Measurements from ENCODE around the gene ITCH. TPM values are rescaled to one million over a fixed set of nuclear protein-coding genes. Genes with fewer than 3 reads are reported as not detected.

Gene ITCH
- total RNA-seq, 2 experiments from 2014 or later = 42.3 to 45.2 TPM

DNA sequence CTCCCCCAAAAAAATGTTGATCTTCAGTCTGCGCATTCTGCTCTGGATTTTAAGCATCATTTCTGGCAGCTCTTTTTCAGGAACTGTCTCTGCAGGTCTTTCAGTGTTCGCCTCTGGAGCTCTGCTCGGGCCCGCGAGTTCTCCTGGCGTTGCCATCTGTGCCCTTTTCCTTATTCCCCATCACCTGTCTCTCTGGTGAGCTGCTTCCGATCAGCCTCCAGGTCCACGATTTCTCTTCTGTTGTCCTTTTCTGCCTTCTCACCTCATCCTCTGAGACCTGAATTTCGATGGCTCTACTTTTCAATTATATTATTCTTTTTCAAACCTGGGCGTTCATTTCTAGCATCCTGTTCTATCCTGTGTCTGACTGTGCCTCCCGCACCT lies 194.9 kb downstream of the ITCH start:
- no peaks in the 10 kb centered on the region for H3K27me3 Mint-ChIP-seq
- H3K4me1 Mint-ChIP-seq (ENCODE audit: low read depth) = peaks cover 16% of the 10 kb centered on the region
- CTCF ChIA-PET = interaction anchor here (0.5 to 2.0 kb wide), 6 partner anchors 18 to 310 kb away, joined by 3 to 12 read pairs (median 7); no protein-coding TSS in a partner anchor
- DNase-seq = no peak
- POLR2A ChIA-PET = interaction anchor here (1.0 to 1.4 kb wide), 2 partner anchors 14 to 255 kb away, joined by 3 to 4 read pairs; partner anchors contain the start of gene AHCY
- H3K36me3 Mint-ChIP-seq = peaks cover 1% of the 10 kb centered on the region
- intact Hi-C loops (cut with micrococcal nuclease) = loop anchor here (1.0 to 2.0 kb wide), 2 partner anchors 23 to 146 kb away; partner anchors contain the start of gene TP53INP2
- no peaks in the 10 kb centered on the region for H3K9me3 Mint-ChIP-seq
- H3K4me3 Mint-ChIP-seq = peak overlapping the region; percentile 83
- H3K27ac Mint-ChIP-seq = peak overlapping the region; percentile 80

DNA sequence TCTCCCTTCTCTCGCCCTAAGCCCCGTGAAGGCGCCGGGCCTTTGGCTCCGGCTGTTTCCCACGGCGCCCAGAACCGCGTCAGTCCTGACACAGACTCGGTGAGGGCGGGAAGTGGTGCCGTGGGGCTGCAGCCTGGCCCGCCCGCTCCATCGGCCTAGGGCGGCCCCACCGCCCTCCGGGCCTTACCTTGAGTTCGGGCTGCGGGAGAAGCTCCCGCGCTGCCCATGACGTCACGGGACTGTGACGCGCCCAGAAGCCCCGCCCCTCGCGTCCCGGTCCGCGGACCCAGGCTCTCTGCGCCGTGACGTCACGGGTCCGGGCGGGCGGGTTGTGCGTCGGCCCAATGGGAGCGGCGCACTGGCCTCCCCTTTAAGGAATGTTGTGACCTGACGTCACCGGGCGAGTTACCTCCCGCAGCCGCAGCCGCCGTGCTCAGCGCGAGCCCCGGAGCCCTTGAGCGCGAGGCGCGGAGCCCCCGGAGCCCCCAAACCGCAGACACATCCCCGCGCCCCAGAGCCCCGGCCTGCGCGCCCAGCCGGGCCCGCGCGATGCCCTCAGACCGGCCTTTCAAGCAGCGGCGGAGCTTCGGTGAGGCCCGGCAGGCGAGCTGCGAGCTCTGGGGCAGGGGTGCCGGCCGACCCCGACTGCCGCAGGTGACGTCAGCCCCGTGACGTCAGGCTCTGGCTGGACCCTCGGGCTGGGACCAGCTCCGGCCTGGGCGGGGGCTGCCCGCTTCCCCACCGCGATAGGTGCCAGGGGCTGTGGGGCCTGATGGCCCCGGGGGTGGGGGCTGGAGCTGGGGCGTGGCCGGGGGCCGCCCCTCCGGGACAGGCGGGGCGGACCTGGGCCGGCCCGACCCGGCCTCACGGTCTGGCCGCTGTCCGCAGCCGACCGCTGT lies 195.5 kb downstream of the ITCH start, which contains the start of gene MAP1LC3A:
MAP1LC3A (plus strand) TSS at position 399 of the 899 bp plus-strand sequence; CDS start at position 550, 151 bp downstream.
- H3K36me3 Mint-ChIP-seq = peaks cover 1% of the 10 kb centered on the region
- H3K4me1 Mint-ChIP-seq (ENCODE audit: low read depth) = peaks cover 16% of the 10 kb centered on the region
- ChIA-PET POLR2A (interaction anchor here (1.0 to 1.8 kb wide), 4 partner anchors 14 to 256 kb away, joined by 3 to 6 read pairs (median 4); partner anchors contain the start of genes AHCY, DYNLRB1 and PIGU), CTCF (interaction anchor here (0.5 to 2.0 kb wide), 5 partner anchors 19 to 310 kb away, joined by 3 to 12 read pairs (median 8); no protein-coding TSS in a partner anchor)
- H3K27ac Mint-ChIP-seq = peak within 1 kb of the TSS; percentile 80
- intact Hi-C loops (cut with micrococcal nuclease) = loop anchor here (1.0 to 2.0 kb wide), 2 partner anchors 22 to 146 kb away; partner anchors contain the start of gene TP53INP2
- H3K4me3 Mint-ChIP-seq = peak within 1 kb of the TSS; percentile 83
- peak; percentile 95 for DNase-seq
- no peaks in the 10 kb centered on the region for H3K9me3 Mint-ChIP-seq
- no peaks in the 10 kb centered on the region for H3K27me3 Mint-ChIP-seq

DNA sequence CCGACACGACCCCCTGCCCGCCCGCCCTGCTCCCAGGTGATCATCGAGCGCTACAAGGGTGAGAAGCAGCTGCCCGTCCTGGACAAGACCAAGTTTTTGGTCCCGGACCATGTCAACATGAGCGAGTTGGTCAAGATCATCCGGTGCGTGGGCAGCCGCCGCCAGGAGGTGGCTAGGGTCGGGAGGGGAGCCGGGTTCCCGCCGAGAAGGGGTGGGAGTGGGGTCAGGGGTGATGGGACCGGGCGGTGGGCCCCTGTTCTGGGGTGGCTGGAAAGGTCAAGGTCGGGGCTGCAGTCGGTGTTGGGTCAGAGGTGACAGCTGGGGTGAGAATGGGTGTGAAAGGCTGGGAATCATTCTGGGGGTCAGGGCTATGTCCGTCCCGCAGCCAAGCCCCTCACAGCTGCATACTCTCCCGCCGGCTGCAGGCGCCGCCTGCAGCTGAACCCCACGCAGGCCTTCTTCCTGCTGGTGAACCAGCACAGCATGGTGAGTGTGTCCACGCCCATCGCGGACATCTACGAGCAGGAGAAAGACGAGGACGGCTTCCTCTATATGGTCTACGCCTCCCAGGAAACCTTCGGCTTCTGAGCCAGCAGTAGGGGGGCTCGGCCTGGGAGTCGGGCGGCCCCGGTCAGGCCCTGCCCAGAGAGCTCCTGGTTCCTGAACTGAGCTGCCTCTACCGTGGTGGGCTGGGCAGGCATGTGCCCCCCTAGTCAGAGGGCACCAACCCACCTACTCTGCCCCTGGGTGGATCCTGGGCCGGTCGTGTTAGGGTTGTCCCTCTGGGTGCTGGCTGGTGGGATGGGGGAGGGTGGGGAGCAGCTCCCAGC lies 196.5 kb downstream of the ITCH start:
- intact Hi-C loops (cut with micrococcal nuclease) = loop anchor here (2.0 kb wide), 1 partner anchor 21 kb away; no protein-coding TSS in a partner anchor
- no peaks in the 10 kb centered on the region for H3K9me3 Mint-ChIP-seq
- peaks cover 16% of the 10 kb centered on the region for H3K4me1 Mint-ChIP-seq (ENCODE audit: low read depth)
- ChIA-PET CTCF (interaction anchor here (1.7 to 2.0 kb wide), 3 partner anchors 20 to 247 kb away, joined by 5 to 10 read pairs (median 6); no protein-coding TSS in a partner anchor), POLR2A (interaction anchor here (1.0 to 1.8 kb wide), 2 partner anchors 43 to 117 kb away, joined by 4 to 6 read pairs; partner anchors contain the start of genes DYNLRB1 and PIGU)
- no peak for DNase-seq
- peak overlapping the region; percentile 52 for H3K27ac Mint-ChIP-seq
- no peaks in the 10 kb centered on the region for H3K27me3 Mint-ChIP-seq
- H3K4me3 Mint-ChIP-seq = peak overlapping the region; percentile 60
- H3K36me3 Mint-ChIP-seq = peaks cover 1% of the 10 kb centered on the region

DNA sequence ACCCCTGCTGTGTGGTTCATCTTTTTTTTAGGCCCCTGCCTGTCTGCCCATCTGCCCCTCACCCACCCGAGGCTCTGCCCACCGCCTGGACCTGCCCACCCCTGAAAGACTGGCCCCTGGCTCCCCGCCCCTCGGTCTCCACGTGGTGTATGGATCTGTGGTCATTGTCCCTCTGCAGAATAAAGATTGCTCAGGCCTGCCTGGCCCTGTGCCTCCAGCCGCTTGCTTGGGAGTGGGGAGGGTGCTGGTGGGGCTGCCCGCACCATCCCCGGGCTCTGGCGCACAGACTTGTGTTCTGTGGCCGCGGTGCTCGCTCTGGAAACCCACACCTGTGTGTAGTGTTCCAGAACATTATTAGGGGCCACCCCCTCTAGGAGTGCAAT lies 197.1 kb downstream of the ITCH start:
- no peaks in the 10 kb centered on the region for H3K9me3 Mint-ChIP-seq
- H3K4me1 Mint-ChIP-seq (ENCODE audit: low read depth) = peaks cover 16% of the 10 kb centered on the region
- CTCF ChIA-PET = interaction anchor here (1.7 kb wide), 1 partner anchor 248 kb away, joined by 5 read pairs; no protein-coding TSS in a partner anchor
- peaks cover 1% of the 10 kb centered on the region for H3K36me3 Mint-ChIP-seq
- no peak for DNase-seq
- no peaks in the 10 kb centered on the region for H3K27me3 Mint-ChIP-seq
- POLR2A ChIA-PET = interaction anchor here (1.8 kb wide), 1 partner anchor 44 kb away, joined by 6 read pairs; the partner anchor contains the start of gene DYNLRB1
- H3K27ac Mint-ChIP-seq = no peak overlapping the region
- intact Hi-C loops (cut with micrococcal nuclease) = no loop called here
- H3K4me3 Mint-ChIP-seq = peak overlapping the region; percentile 33

DNA sequence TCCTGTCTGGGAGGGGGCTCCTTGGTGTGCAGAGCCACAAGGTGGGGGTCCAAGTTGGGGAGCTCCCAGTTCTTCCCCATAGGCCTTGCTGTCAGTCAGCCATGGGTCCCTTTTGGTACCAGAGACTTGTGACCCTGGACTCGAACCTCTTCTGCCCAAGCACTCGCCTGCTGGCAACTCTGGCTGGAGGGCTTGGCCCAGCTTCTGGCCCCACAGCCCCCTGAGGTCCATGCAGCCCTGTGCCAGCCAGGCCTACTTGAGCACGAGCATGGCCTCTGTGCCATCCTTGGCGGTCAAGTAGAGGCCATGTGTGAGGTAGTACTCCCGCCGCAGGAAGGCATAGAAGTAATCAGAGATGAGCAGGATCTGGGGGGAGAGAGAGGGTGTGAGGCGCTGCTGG lies 197.5 kb downstream of the ITCH start:
- intact Hi-C loops (cut with micrococcal nuclease) = no loop called here
- POLR2A ChIA-PET = no interaction called here
- DNase-seq = no peak
- H3K27ac Mint-ChIP-seq = no peak overlapping the region
- H3K27me3 Mint-ChIP-seq = no peaks in the 10 kb centered on the region
- H3K9me3 Mint-ChIP-seq = no peaks in the 10 kb centered on the region
- no peak overlapping the region for H3K4me3 Mint-ChIP-seq
- H3K4me1 Mint-ChIP-seq (ENCODE audit: low read depth) = peaks cover 16% of the 10 kb centered on the region
- CTCF ChIA-PET = interaction anchor here (1.7 kb wide), 1 partner anchor 248 kb away, joined by 5 read pairs; no protein-coding TSS in a partner anchor
- H3K36me3 Mint-ChIP-seq = peaks cover 1% of the 10 kb centered on the region

Small RNA genes lying within 50 kb of the gene (microRNA-seq; reads per million reads assigned to microRNA genes)
- gene MIR644A (ENCODE audit: borderline microRNAs expressed, borderline number of aligned reads, borderline replicate concordance) = not detected

Other genes with a start within 250 kb of the ITCH start
- gene ASIP, start 121.8 kb upstream of the ITCH start, total RNA-seq = not detected
- 100 to 1,000 TPM; 160 to 163 TPM for gene AHCY, start 59.9 kb upstream of the ITCH start, total RNA-seq
- gene DYNLRB1, start 153.1 kb downstream of the ITCH start, total RNA-seq = 100 to 1,000 TPM; 101 to 108 TPM
- 1 to 10 TPM; 4.6 to 5.6 TPM for gene MAP1LC3A, start 195.4 kb downstream of the ITCH start, total RNA-seq